ENCODE results near the gene POLK.

POLK gene

DNA sequence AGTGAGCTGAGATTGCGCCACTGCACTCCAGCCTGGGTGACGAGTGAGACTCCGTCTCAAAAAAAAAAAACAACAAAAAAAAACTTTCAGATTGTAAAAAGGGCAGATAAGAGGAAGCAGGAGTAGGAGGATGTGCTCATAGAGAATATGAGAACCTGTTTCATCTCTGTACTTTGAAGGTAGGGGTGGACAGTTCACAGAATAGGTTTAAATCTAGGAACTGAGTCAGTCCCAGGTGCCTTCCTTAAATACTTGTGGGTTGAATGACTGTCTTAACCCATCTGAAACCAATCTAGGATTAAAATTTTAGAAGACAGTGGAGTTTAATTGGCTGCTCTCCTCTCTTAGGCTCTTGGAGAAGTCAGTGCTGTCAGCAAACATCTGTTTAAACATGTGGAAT is 12.4 kb downstream of the POLK start:
- peaks cover 24% of the 10 kb centered on the region for H4K20me1 ChIP-seq (ENCODE audit: insufficient read depth, low read length, poor library complexity, severe bottlenecking)
- peaks cover 20% of the 10 kb centered on the region for H3K9me3 ChIP-seq (ENCODE audit: insufficient read depth, low read depth, low read length)
- H3K4me3 ChIP-seq (ENCODE audit: low read length, poor library complexity, severe bottlenecking) = no peak overlapping the region
- TF ChIP-seq, protein P1, sequence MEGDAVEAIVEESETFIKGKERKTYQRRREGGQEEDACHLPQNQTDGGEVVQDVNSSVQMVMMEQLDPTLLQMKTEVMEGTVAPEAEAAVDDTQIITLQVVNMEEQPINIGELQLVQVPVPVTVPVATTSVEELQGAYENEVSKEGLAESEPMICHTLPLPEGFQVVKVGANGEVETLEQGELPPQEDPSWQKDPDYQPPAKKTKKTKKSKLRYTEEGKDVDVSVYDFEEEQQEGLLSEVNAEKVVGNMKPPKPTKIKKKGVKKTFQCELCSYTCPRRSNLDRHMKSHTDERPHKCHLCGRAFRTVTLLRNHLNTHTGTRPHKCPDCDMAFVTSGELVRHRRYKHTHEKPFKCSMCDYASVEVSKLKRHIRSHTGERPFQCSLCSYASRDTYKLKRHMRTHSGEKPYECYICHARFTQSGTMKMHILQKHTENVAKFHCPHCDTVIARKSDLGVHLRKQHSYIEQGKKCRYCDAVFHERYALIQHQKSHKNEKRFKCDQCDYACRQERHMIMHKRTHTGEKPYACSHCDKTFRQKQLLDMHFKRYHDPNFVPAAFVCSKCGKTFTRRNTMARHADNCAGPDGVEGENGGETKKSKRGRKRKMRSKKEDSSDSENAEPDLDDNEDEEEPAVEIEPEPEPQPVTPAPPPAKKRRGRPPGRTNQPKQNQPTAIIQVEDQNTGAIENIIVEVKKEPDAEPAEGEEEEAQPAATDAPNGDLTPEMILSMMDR (conservative IDR thresholded peaks at IDR 0.05; ENCODE audit: low read length) = no peak
- no peak for TF ChIP-seq EZH2phosphoT487 (IDR thresholded peaks at IDR 0.05; ENCODE audit: borderline replicate concordance)
- no peak overlapping the region for H3K4me2 ChIP-seq (ENCODE audit: low read depth, low read length, poor library complexity, severe bottlenecking)
- H3K36me3 ChIP-seq (ENCODE audit: insufficient read depth, low read length) = peaks cover 18% of the 10 kb centered on the region
- H3K9ac ChIP-seq (ENCODE audit: low read depth, low read length, poor library complexity, severe bottlenecking) = no peak overlapping the region
- H3K27me3 ChIP-seq (ENCODE audit: insufficient read depth, low read length, poor library complexity, severe bottlenecking) = peaks cover 3% of the 10 kb centered on the region
- no peak overlapping the region for H2AFZ ChIP-seq (ENCODE audit: low read length)
- no peaks in the 10 kb centered on the region; the same call in 1 of the 2 replicates for H3F3A ChIP-seq (ENCODE audit: low read depth)
- peaks cover 75% of the 10 kb centered on the region for H3K79me2 ChIP-seq (ENCODE audit: insufficient read depth, low read length)
- H3K4me1 ChIP-seq (ENCODE audit: insufficient read depth, low read length, poor library complexity, severe bottlenecking) = peaks cover 8% of the 10 kb centered on the region
- H3K9me2 ChIP-seq (replicated peaks; ENCODE audit: low read depth, low read length) = no peaks in the 10 kb centered on the region

DNA sequence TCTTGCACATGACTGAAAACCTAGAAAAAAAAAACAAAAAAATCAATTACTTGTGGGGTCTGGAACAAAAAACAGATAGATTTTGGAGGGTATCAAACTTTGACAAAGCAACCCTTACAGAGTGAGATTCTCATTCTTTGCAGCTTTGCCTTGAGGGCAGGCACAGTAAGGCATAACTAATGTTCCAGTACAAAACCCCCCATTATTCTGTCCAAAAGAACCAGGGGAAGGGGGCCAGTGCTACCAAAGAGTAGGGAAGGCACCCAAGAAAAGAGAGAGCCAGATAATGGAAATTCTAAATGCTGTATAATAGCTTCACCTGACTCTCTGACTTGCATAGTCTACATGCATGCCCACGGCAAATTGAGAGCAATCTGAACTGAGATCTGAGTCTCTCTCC is 12.9 kb downstream of the POLK start:
- Histone ChIP-seq H3F3A (ENCODE audit: low read depth) (no peaks in the 10 kb centered on the region; the same call in 1 of the 2 replicates), H4K20me1 (ENCODE audit: insufficient read depth, low read length, poor library complexity, severe bottlenecking) (peaks cover 19% of the 10 kb centered on the region)

DNA sequence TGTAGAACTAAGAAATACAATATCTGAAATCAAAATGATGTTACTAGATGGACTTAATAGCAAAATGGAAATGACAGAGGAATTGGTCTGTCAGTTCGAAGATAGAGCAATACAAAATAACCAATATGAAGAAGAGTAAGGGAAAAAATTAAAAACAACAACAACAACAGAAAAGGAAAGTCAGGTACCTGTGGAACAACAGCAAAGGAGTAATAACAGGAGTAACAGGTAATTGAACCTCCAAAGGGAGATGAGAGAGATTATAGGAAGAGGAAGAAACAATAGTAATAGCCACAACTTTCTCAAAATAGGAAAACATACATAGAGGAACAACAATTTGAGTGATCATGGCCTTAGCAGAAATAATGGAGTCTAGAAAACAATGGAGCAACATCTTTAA is 13.7 kb downstream of the POLK start:
- Histone ChIP-seq H3K4me1 (ENCODE audit: insufficient read depth, low read length, poor library complexity, severe bottlenecking) (no peaks in the 10 kb centered on the region), H3K36me3 (ENCODE audit: insufficient read depth, low read length) (peaks cover 18% of the 10 kb centered on the region), H3K79me2 (ENCODE audit: insufficient read depth, low read length) (peaks cover 62% of the 10 kb centered on the region), H3K27me3 (ENCODE audit: insufficient read depth, low read length, poor library complexity, severe bottlenecking) (peaks cover 3% of the 10 kb centered on the region), H3K4me3 (ENCODE audit: low read length, poor library complexity, severe bottlenecking) (no peak overlapping the region), H3K9me2 (replicated peaks; ENCODE audit: low read depth, low read length) (no peaks in the 10 kb centered on the region), H3K9ac (ENCODE audit: low read depth, low read length, poor library complexity, severe bottlenecking) (no peak overlapping the region), H3K4me2 (ENCODE audit: low read depth, low read length, poor library complexity, severe bottlenecking) (no peak overlapping the region), H3K9me3 (ENCODE audit: insufficient read depth, low read depth, low read length) (peaks cover 20% of the 10 kb centered on the region), H2AFZ (ENCODE audit: low read length) (no peak overlapping the region), H3F3A (ENCODE audit: low read depth) (no peaks in the 10 kb centered on the region; the same call in 1 of the 2 replicates), H4K20me1 (ENCODE audit: insufficient read depth, low read length, poor library complexity, severe bottlenecking) (peaks cover 15% of the 10 kb centered on the region)
- TF ChIP-seq, protein P1 (conservative IDR thresholded peaks at IDR 0.05; ENCODE audit: low read length) = no peak
- TF ChIP-seq EZH2phosphoT487 (IDR thresholded peaks at IDR 0.05; ENCODE audit: borderline replicate concordance) = no peak

More for the DNA sequence above, 12.9 kb downstream of the POLK start:
- Histone ChIP-seq H3K4me2 (ENCODE audit: low read depth, low read length, poor library complexity, severe bottlenecking) (no peak overlapping the region), H2AFZ (ENCODE audit: low read length) (no peak overlapping the region), H3K79me2 (ENCODE audit: insufficient read depth, low read length) (peaks cover 70% of the 10 kb centered on the region), H3K9me2 (replicated peaks; ENCODE audit: low read depth, low read length) (no peaks in the 10 kb centered on the region), H3K9me3 (ENCODE audit: insufficient read depth, low read depth, low read length) (peaks cover 20% of the 10 kb centered on the region), H3K4me3 (ENCODE audit: low read length, poor library complexity, severe bottlenecking) (no peak overlapping the region), H3K36me3 (ENCODE audit: insufficient read depth, low read length) (peaks cover 18% of the 10 kb centered on the region), H3K9ac (ENCODE audit: low read depth, low read length, poor library complexity, severe bottlenecking) (no peak overlapping the region), H3K4me1 (ENCODE audit: insufficient read depth, low read length, poor library complexity, severe bottlenecking) (peaks cover 3% of the 10 kb centered on the region), H3K27me3 (ENCODE audit: insufficient read depth, low read length, poor library complexity, severe bottlenecking) (peaks cover 3% of the 10 kb centered on the region)
- no peak for TF ChIP-seq EZH2phosphoT487 (IDR thresholded peaks at IDR 0.05; ENCODE audit: borderline replicate concordance)
- TF ChIP-seq, protein P1 (conservative IDR thresholded peaks at IDR 0.05; ENCODE audit: low read length) = no peak
